Uterus (tissue), 2 donors: Measurements from ENCODE around the gene TRIM37.

Experiments used
- CTCF ChIP-seq, 4 experiments: fragments of 200-600 bp in 2 of 4; fragments of 450-650 bp in 2 of 4; sonication (generic) in 2 of 4; IDR thresholded peaks; one replicate each; pipeline ENCODE4 v1.5.1; 2016 to 2019; ENCODE audit warnings: antibody characterized with exemption in 4 of 4, mild to moderate bottlenecking in 2 of 4, moderate library complexity in 1 of 4
- POLR2A ChIP-seq, 2 donors: fragments of 450-650 bp; IDR thresholded peaks; one replicate each; pipeline ENCODE4 v1.6.1; 2016; ENCODE audit warnings: antibody characterized with exemption in 2 of 2, mild to moderate bottlenecking in 1 of 2, moderate library complexity in 1 of 2

GRCh38 chr17:59108400-59109102 is 1.9 kb upstream of the TRIM37 start:
- TF ChIP-seq POLR2A (IDR thresholded peaks at IDR 0.05) (no peak), CTCF (IDR thresholded peaks at IDR 0.05) (no peak)
